GM12874 (cell line): ENCODE results near the gene EMX1.

Experiments
- CTCF ChIP-seq: IDR thresholded peaks from 2 replicates; pipeline ENCODE4 v1.5.1; 2011; ENCODE audit warnings: low read depth, mild to moderate bottlenecking, control low read depth, low read length, moderate library complexity; ENCODE audit not compliant: insufficient read depth

The EMX1 gene

GRCh38 chr2:72927619-72928550 is 10.6 kb downstream of the EMX1 start:
- TF ChIP-seq CTCF: no peak

- TF ChIP-seq CTCF: no peak
These were observed 11.7 kb downstream of the EMX1 start for GRCh38 chr2:72929010-72929409.

- no peak for TF ChIP-seq CTCF
These were observed 14.1 kb downstream of the EMX1 start for GRCh38 chr2:72931280-72931910.

- no peak for TF ChIP-seq CTCF
These were observed 14.9 kb downstream of the EMX1 start for GRCh38 chr2:72932045-72932740.

- TF ChIP-seq CTCF: no peak
These were observed 15.5 kb downstream of the EMX1 start for GRCh38 chr2:72932805-72933204.

- TF ChIP-seq CTCF: no peak
These were observed 15.9 kb downstream of the EMX1 start for GRCh38 chr2:72933207-72933606.

- no peak for TF ChIP-seq CTCF
These were observed 16.4 kb downstream of the EMX1 start for GRCh38 chr2:72933646-72934151.
